K562 (cell line): ENCODE results near the gene RAD1. TPM values are rescaled to one million over a fixed set of nuclear protein-coding genes. Genes with fewer than 3 reads are reported as not detected.

Source experiments
- ATAC-seq: fragments of 200-7000 bp; cut with Tn5 transposase; 3 replicates; pipeline ENCODE4 v1.9.1; 2020; ENCODE audit warnings: moderate library complexity
- BruUV-seq: library from RNA; stranded (reverse); fragments of 400-500 nt; replicated peaks from 2 replicates; lab custom pipeline; 2021; lab: Mats Ljungman, UMichigan
- CTCF ChIA-PET: fragments of 300-600 bp; formaldehyde crosslinking; extraction: SDS; loops from one replicate; lab custom pipeline; 2021; ENCODE audit warnings: low intra/inter-chr PET ratio; lab: Yijun Ruan, JAX
- POLR2A ChIA-PET: fragments of 300-600, 350-650 bp; sonication (Branson Sonifier 250); formaldehyde crosslinking; extraction: SDS; loops from one replicate; lab custom pipeline; 2021; ENCODE audit warnings: antibody characterized with exemption, inconsistent platforms; lab: Yijun Ruan, JAX
- DNase-seq, 4 experiments: peaks; one replicate each; pipeline versions ENCODE4 v3.0.0 to v3.0.0-alpha.2; 2011 to 2018; ENCODE audit warnings: low spot score in 3 of 4, mixed read lengths in 3 of 4; ENCODE audit errors: extremely low read depth in 1 of 4
- FAIRE-seq: peaks from 2 replicates; lab custom pipeline; 2011; peaks lifted over from hg19 to GRCh38; lab: Jason Lieb, UNC
- H2AFZ ChIP-seq: 2 replicates; pipeline ENCODE4 v1.6.0; 2011; ENCODE audit warnings: low read depth, low read length, control low read depth, inconsistent platforms
- H3K27ac ChIP-seq: fragments of 200-600 bp; 3 replicates; pipeline ENCODE4 v1.8.0; 2011; ENCODE audit warnings: low read depth, mild to moderate bottlenecking, control low read depth, inconsistent platforms, low read length, moderate library complexity, mixed read lengths; ENCODE audit errors: extremely low read depth
- H3K27me3 ChIP-seq, 2 experiments: fragments of 300-600 bp in 1 of 2; 2 replicates in 1 of 2; 3 replicates in 1 of 2; pipeline versions ENCODE4 v1.6.0 to v1.8.0; 2011; ENCODE audit warnings: inconsistent platforms in 2 of 2, low read length in 2 of 2, mild to moderate bottlenecking in 1 of 2, mixed read lengths in 1 of 2, moderate library complexity in 1 of 2; ENCODE audit not compliant: control insufficient read depth in 2 of 2, insufficient read depth in 2 of 2
- H3K36me3 ChIP-seq: fragments of 300-600 bp; 3 replicates; pipeline ENCODE4 v1.8.0; 2011; ENCODE audit warnings: mild to moderate bottlenecking, low read length, inconsistent platforms; ENCODE audit not compliant: control insufficient read depth, insufficient read depth
- H3K4me1 ChIP-seq, 2 experiments: fragments of 200-600 bp in 1 of 2; replicated peaks in 1 of 2; 2 replicates in 1 of 2; 3 replicates in 1 of 2; pipeline versions ENCODE4 v1.5.1 to v1.8.0; 2011; ENCODE audit warnings: inconsistent platforms in 2 of 2, low read length in 2 of 2, mild to moderate bottlenecking in 1 of 2, mixed read lengths in 1 of 2, moderate library complexity in 1 of 2; ENCODE audit not compliant: control insufficient read depth in 2 of 2, insufficient read depth in 2 of 2
- H3K4me2 ChIP-seq: 2 replicates; pipeline ENCODE4 v1.6.1; 2011; ENCODE audit warnings: low read length, control low read depth, inconsistent platforms, mixed read lengths; ENCODE audit not compliant: insufficient read depth
- H3K4me3 ChIP-seq: fragments of 200-600 bp; sonication (generic), shearing (Covaris generic); 2 replicates; pipeline ENCODE4 v1.5.1; 2016; ENCODE audit warnings: control low read depth, inconsistent platforms
- H3K79me2 ChIP-seq: fragments of 200-600 bp; 3 replicates; pipeline ENCODE4 v1.8.0; 2011; ENCODE audit warnings: low read length, inconsistent platforms; ENCODE audit not compliant: control insufficient read depth, insufficient read depth
- H3K9ac ChIP-seq, 2 experiments: 2 replicates each; pipeline versions ENCODE4 v1.6.0 to v1.6.1; 2011; ENCODE audit warnings: low read depth in 2 of 2, low read length in 2 of 2, control low read depth in 1 of 2, inconsistent platforms in 1 of 2, mild to moderate bottlenecking in 1 of 2, mixed read lengths in 1 of 2; ENCODE audit not compliant: insufficient read depth in 1 of 2
- H3K9me1 ChIP-seq: one replicate; pipeline ENCODE4 v1.6.0; 2011; ENCODE audit warnings: inconsistent platforms, mild to moderate bottlenecking, low read length, moderate library complexity; ENCODE audit not compliant: control insufficient read depth, insufficient read depth
- H3K9me3 ChIP-seq: replicated peaks from 2 replicates; pipeline ENCODE4 v1.5.1; 2011; ENCODE audit warnings: low read depth, low read length, inconsistent platforms; ENCODE audit not compliant: control insufficient read depth, insufficient read depth
- H4K20me1 ChIP-seq: replicated peaks from 2 replicates; pipeline ENCODE4 v1.6.1; 2011; ENCODE audit warnings: low read length, inconsistent platforms, mixed read lengths; ENCODE audit not compliant: control insufficient read depth, insufficient read depth
- BRF1 ChIP-seq: IDR thresholded peaks from 3 replicates; pipeline ENCODE4 v1.6.1; 2011; ENCODE audit warnings: borderline replicate concordance, mild to moderate bottlenecking; ENCODE audit not compliant: insufficient read length; ENCODE audit errors: extremely low read depth
- CC2D1A ChIP-seq: fragments of 450-650 bp; IDR thresholded peaks from 2 replicates; pipeline ENCODE4 v1.6.1; 2017; ENCODE audit warnings: mild to moderate bottlenecking
- DACH1 ChIP-seq: fragments of 450-650 bp; IDR thresholded peaks from 2 replicates; pipeline ENCODE4 v1.6.1; 2018; ENCODE audit not compliant: partially characterized antibody
- ESRRB ChIP-seq: fragments of 250-450 bp; sonication (Bioruptor Pico); IDR thresholded peaks from 2 replicates; pipeline ENCODE4 v1.5.0; 2020; ENCODE audit warnings: mild to moderate bottlenecking, moderate library complexity, borderline replicate concordance
- ID3 ChIP-seq, 2 experiments: fragments of 250-450 bp in 1 of 2; fragments of 450-650 bp in 1 of 2; sonication (Bioruptor Pico) in 1 of 2; IDR thresholded peaks; 2 replicates each; pipeline versions ENCODE4 v1.6.1 to v1.8.0; 2016 to 2021; ENCODE audit warnings: mild to moderate bottlenecking in 2 of 2, moderate library complexity in 2 of 2, missing compliant biosample characterization in 1 of 2, missing genetic modification characterization in 1 of 2
- NCOA1 ChIP-seq: fragments of 450-650 bp; IDR thresholded peaks from 2 replicates; pipeline ENCODE4 v1.6.1; 2016; ENCODE audit warnings: low read depth
- PPARD ChIP-seq: fragments of 250-450 bp; sonication (Bioruptor Pico); IDR thresholded peaks from 2 replicates; pipeline ENCODE4 v1.8.0; 2022; ENCODE audit warnings: inconsistent platforms, mild to moderate bottlenecking, moderate library complexity
- PREB ChIP-seq: sonication (generic); formaldehyde crosslinking; IDR thresholded peaks from 2 replicates; pipeline ENCODE4 v1.8.1; 2023; ENCODE audit warnings: mild to moderate bottlenecking, missing genetic modification reagents
- PURB ChIP-seq: sonication (generic); formaldehyde crosslinking; IDR thresholded peaks from 2 replicates; pipeline ENCODE4 v1.9.0; 2021; ENCODE audit warnings: low read depth, mild to moderate bottlenecking, missing genetic modification reagents
- TBP ChIP-seq: optimal IDR thresholded peaks from 2 replicates; pipeline ENCODE3; 2011; ENCODE audit warnings: low read depth, low read length, improper control_type of control experiment
- XRCC3 ChIP-seq: fragments of 450-650 bp; IDR thresholded peaks from 2 replicates; pipeline ENCODE4 v1.6.1; 2017; ENCODE audit warnings: mild to moderate bottlenecking, moderate library complexity
- ZNF512 ChIP-seq: IDR thresholded peaks from 2 replicates; pipeline ENCODE4 v1.6.1; 2016; ENCODE audit warnings: missing genetic modification characterization, missing compliant biosample characterization
- ZNF785 ChIP-seq: fragments of 250-450 bp; sonication (Bioruptor Pico); IDR thresholded peaks from 2 replicates; pipeline ENCODE4 v1.4.0; 2020; ENCODE audit warnings: mild to moderate bottlenecking
- WGBS: fragments of 100-300 bp; shearing (Covaris generic); methylation state at CpG from one replicate; pipeline ENCODE4 v1.1.6; 2016; ENCODE audit warnings: low coverage, mixed read lengths; ENCODE audit not compliant: insufficient coverage; ENCODE audit errors: missing lambda C conversion rate; 5-methylcytosine and 5-hydroxymethylcytosine counted together
- in situ Hi-C: fragments of 300-500 bp; cut with MboI; formaldehyde crosslinking; loops from 4 replicates; pipeline ENCODE4 v1.15.0; 2018; ENCODE audit warnings: inconsistent platforms, mixed read lengths
- intact Hi-C: fragments of 100-400 bp; cut with micrococcal nuclease; formaldehyde crosslinking; loops from 2 replicates; pipeline ENCODE4 v1.14.2; 2022
- polyA plus RNA-seq, 8 experiments: library from polyadenylated mRNA; depleted of rRNA in 4 of 8; stranded (reverse) in 5 of 8; unstranded in 3 of 8; fragments of >200 nt; fragmentation: Nextera tagmentation in 2 of 8; fragmentation: Illumina TruSeq in 1 of 8; extraction: Ambion mirVana in 2 of 8; extraction: Trizol in 1 of 8; gene quantifications; 2 replicates each; pipeline versions ENCODE4 v1.2.1 to v1.2.3, GENCODE V29; 2011 to 2014; ENCODE audit warnings: inconsistent platforms in 1 of 8, missing spikeins in 1 of 8
- total RNA-seq, 7 experiments: library from RNA; depleted of rRNA in 6 of 7; stranded (reverse); fragments of >200 nt in 6 of 7; fragmentation: Illumina TruSeq in 2 of 7; extraction: Trizol in 2 of 7; gene quantifications; 2 replicates each; pipeline versions ENCODE4 v1.2.1 to v1.2.3, GENCODE V29; 2011 to 2021; ENCODE audit warnings: low replicate concordance in 1 of 7
- TF ChIP-seq, protein P1 (sequence below): sonication (generic); formaldehyde crosslinking; IDR thresholded peaks from 2 replicates; pipeline ENCODE4 v1.8.0; 2022; ENCODE audit warnings: mild to moderate bottlenecking, missing genetic modification reagents
- TF ChIP-seq, protein P2 (sequence below): fragments of 200-800 bp; sonication (Bioruptor generic); IDR thresholded peaks from 2 replicates; pipeline ENCODE4 v1.6.1; 2017; ENCODE audit warnings: missing genetic modification characterization, missing compliant biosample characterization

Gene RAD1
- total and polyA plus RNA-seq, 9 of the 15 experiments (the other 6 are each of a cell fraction or from before 2014, with no cell fraction given) = 44.5 to 148 (median 60.8) TPM

DNA sequence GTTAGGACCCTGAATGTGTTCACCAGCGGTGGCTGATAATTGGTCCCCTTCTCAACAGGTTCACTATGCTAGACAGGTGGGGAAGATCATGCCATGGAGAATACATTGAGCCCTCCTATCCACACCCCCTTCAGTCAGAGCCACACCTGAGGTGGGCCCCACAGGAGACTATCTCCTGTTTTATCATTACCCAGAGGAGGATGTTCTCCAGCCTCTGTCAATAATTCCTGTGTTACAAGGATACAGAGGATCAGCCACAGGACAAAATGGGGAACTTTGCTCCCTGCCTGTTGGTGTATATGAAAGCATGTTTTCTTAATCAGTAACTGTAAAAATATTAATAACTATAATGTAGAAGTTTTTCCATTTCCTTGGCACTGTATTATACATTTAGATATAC, 25.9 kb downstream of the RAD1 start:
- BruUV-seq = no TSS peak
- no peak; the same call in 1 of the 3 replicates for ATAC-seq
- H3K9ac ChIP-seq = no peak overlapping the region
- H4K20me1 ChIP-seq = no peaks in the 10 kb centered on the region
- H3K4me1 ChIP-seq = 0 out of 5 replicates have a peak, but pooled peaks cover 0 to 2% of the 10 kb centered on the region in 2 experiments
- DNase-seq = no peak
- H3K27ac ChIP-seq = no peak overlapping the region
- H2AFZ ChIP-seq = no peak overlapping the region
- no peak overlapping the region for H3K4me2 ChIP-seq
- no peaks in the 10 kb centered on the region for H3K27me3 ChIP-seq
- ChIA-PET CTCF (no interaction called here), POLR2A (interaction anchor here (1.4 kb wide), 1 partner anchor 9 kb away, joined by 4 read pairs; no protein-coding TSS in a partner anchor)
- FAIRE-seq = no peak
- H3K9me3 ChIP-seq = no peaks in the 10 kb centered on the region
- 44% methylated on average over 1 of the region's 1 CpG for WGBS
- H3K79me2 ChIP-seq = no peaks in the 10 kb centered on the region
- H3K4me3 ChIP-seq = no peak overlapping the region
- H3K36me3 ChIP-seq = no peaks in the 10 kb centered on the region
- no peak for TF ChIP-seq NCOA1
- no peak for TF ChIP-seq PPARD (CRISPR knock-in tag)
- TF ChIP-seq ID3 (CRISPR knock-in tag; IDR thresholded peaks at IDR 0.05) = no peak
- TF ChIP-seq ID3 (tag; IDR thresholded peaks at IDR 0.05) = no peak
- no peak for TF ChIP-seq TBP
- no peak for TF ChIP-seq ESRRB
- no peak for TF ChIP-seq BRF1
- TF ChIP-seq DACH1 = no peak
- TF ChIP-seq XRCC3 = no peak
- no peak for TF ChIP-seq PREB (CRISPR knock-in tag)
- TF ChIP-seq PURB (CRISPR knock-in tag) = no peak
- TF ChIP-seq ZNF785 (CRISPR knock-in tag) = no peak
- TF ChIP-seq CC2D1A = no peak
- TF ChIP-seq, protein P1, sequence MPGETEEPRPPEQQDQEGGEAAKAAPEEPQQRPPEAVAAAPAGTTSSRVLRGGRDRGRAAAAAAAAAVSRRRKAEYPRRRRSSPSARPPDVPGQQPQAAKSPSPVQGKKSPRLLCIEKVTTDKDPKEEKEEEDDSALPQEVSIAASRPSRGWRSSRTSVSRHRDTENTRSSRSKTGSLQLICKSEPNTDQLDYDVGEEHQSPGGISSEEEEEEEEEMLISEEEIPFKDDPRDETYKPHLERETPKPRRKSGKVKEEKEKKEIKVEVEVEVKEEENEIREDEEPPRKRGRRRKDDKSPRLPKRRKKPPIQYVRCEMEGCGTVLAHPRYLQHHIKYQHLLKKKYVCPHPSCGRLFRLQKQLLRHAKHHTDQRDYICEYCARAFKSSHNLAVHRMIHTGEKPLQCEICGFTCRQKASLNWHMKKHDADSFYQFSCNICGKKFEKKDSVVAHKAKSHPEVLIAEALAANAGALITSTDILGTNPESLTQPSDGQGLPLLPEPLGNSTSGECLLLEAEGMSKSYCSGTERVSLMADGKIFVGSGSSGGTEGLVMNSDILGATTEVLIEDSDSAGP = no peak
- TF ChIP-seq, protein P2, sequence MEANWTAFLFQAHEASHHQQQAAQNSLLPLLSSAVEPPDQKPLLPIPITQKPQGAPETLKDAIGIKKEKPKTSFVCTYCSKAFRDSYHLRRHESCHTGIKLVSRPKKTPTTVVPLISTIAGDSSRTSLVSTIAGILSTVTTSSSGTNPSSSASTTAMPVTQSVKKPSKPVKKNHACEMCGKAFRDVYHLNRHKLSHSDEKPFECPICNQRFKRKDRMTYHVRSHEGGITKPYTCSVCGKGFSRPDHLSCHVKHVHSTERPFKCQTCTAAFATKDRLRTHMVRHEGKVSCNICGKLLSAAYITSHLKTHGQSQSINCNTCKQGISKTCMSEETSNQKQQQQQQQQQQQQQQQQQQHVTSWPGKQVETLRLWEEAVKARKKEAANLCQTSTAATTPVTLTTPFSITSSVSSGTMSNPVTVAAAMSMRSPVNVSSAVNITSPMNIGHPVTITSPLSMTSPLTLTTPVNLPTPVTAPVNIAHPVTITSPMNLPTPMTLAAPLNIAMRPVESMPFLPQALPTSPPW (CRISPR knock-in tag) = no peak
- TF ChIP-seq ZNF512 (tag) = no peak
- no peaks in the 10 kb centered on the region for H3K9me1 ChIP-seq
- intact Hi-C loops = no loop called here
- in situ Hi-C loops = no loop called here
